Lower lobe of right lung (tissue), 2 donors: Measurements from ENCODE around the gene CNTN1. TPM values are rescaled to one million over a fixed set of nuclear protein-coding genes. Genes with fewer than 3 reads are reported as not detected.

Experiments used
- ATAC-seq, 2 donors: fragments of 200-7000 bp; cut with Tn5 transposase; one replicate each; pipeline ENCODE4 v1.9.1; 2020 to 2022; ENCODE audit warnings: mild to moderate bottlenecking in 2 of 2, moderate library complexity in 2 of 2
- DNase-seq: peaks from one replicate; pipeline ENCODE4 v3.0.0-alpha.2; 2020
- H3K27ac ChIP-seq: fragments of 200-600 bp; one replicate; pipeline ENCODE4 v1.8.0; 2022
- H3K27me3 ChIP-seq: fragments of 200-600 bp; one replicate; pipeline ENCODE4 v1.8.0; 2022; ENCODE audit warnings: low read depth
- H3K36me3 ChIP-seq: fragments of 200-600 bp; one replicate; pipeline ENCODE4 v1.8.0; 2022; ENCODE audit warnings: mild to moderate bottlenecking
- H3K4me1 ChIP-seq: fragments of 200-600 bp; one replicate; pipeline ENCODE4 v1.8.0; 2022
- H3K4me3 ChIP-seq: fragments of 200-600 bp; one replicate; pipeline ENCODE4 v1.8.0; 2022; ENCODE audit warnings: mild to moderate bottlenecking
- H3K9me3 ChIP-seq: fragments of 200-600 bp; one replicate; pipeline ENCODE4 v1.8.0; 2022
- CTCF ChIP-seq: fragments of 200-600 bp; IDR thresholded peaks from one replicate; pipeline ENCODE4 v1.8.0; 2022; ENCODE audit warnings: antibody characterized with exemption, mild to moderate bottlenecking
- intact Hi-C: fragments of 100-400 bp; cut with DNase I; formaldehyde crosslinking; loops from one replicate; pipeline ENCODE4 v1.11.0; 2022
- total RNA-seq: library from RNA; stranded (reverse); fragmentation: NEBNext Ultra II Directional; extraction: Animal tissue kit (Norgen Biotek cat#: 25700); gene quantifications from one replicate; pipeline ENCODE4 v1.2.1, GENCODE V29; 2021
- donor health status: DM: no; HTN: yes; CAD: no; lungs with severe emphysema.

The CNTN1 gene
- total RNA-seq, 1 donor from 2014 or later, result 12.3 TPM

GRCh38 chr12:40864891-40865290, 172.7 kb downstream of the CNTN1 start:
- H3K4me1 ChIP-seq, result no peaks in the 10 kb centered on the region
- H3K4me3 ChIP-seq, result no peak overlapping the region
- no peak overlapping the region for H3K27ac ChIP-seq
- DNase-seq (no peak), ATAC-seq (no peak)
- intact Hi-C loops, result no loop called here
- no peak for TF ChIP-seq CTCF
- H3K9me3 ChIP-seq, result no peaks in the 10 kb centered on the region
- H3K36me3 ChIP-seq, result no peaks in the 10 kb centered on the region
- no peaks in the 10 kb centered on the region for H3K27me3 ChIP-seq

GRCh38 chr12:40870981-40871380, 178.7 kb downstream of the CNTN1 start:
- DNase-seq, result no peak
- Histone ChIP-seq H3K36me3 (no peaks in the 10 kb centered on the region), H3K27me3 (no peaks in the 10 kb centered on the region), H3K9me3 (no peaks in the 10 kb centered on the region), H3K4me1 (no peaks in the 10 kb centered on the region), H3K27ac (no peak overlapping the region), H3K4me3 (no peak overlapping the region)
- no peak for ATAC-seq
- intact Hi-C loops, result no loop called here
- no peak for TF ChIP-seq CTCF

GRCh38 chr12:40874868-40875267, 182.6 kb downstream of the CNTN1 start:
- Histone ChIP-seq H3K4me3 (no peak overlapping the region), H3K4me1 (no peaks in the 10 kb centered on the region), H3K27ac (no peak overlapping the region), H3K9me3 (no peaks in the 10 kb centered on the region), H3K27me3 (no peaks in the 10 kb centered on the region), H3K36me3 (no peaks in the 10 kb centered on the region)
- intact Hi-C loops, result no loop called here
- ATAC-seq (no peak), DNase-seq (no peak)
- no peak for TF ChIP-seq CTCF

- intact Hi-C loops, result no loop called here
- H3K27ac ChIP-seq, result no peak overlapping the region
- no peak for ATAC-seq
Observed at GRCh38 chr12:40889329-40889728, 197.1 kb downstream of the CNTN1 start.

GRCh38 chr12:40892528-40892927, 200.3 kb downstream of the CNTN1 start:
- Histone ChIP-seq H3K9me3 (no peaks in the 10 kb centered on the region), H3K27me3 (no peaks in the 10 kb centered on the region), H3K27ac (no peak overlapping the region), H3K4me3 (no peak overlapping the region), H3K36me3 (no peaks in the 10 kb centered on the region), H3K4me1 (no peaks in the 10 kb centered on the region)
- intact Hi-C loops, result no loop called here
- DNase-seq (no peak), ATAC-seq (no peak)
- no peak for TF ChIP-seq CTCF

More at GRCh38 chr12:40889329-40889728, 197.1 kb downstream of the CNTN1 start:
- H3K4me1 ChIP-seq, result no peaks in the 10 kb centered on the region
- H3K9me3 ChIP-seq, result no peaks in the 10 kb centered on the region
- DNase-seq, result no peak
- no peak overlapping the region for H3K4me3 ChIP-seq
- no peaks in the 10 kb centered on the region for H3K27me3 ChIP-seq
- no peaks in the 10 kb centered on the region for H3K36me3 ChIP-seq
- TF ChIP-seq CTCF, result no peak

GRCh38 chr12:40898505-40898904, 206.3 kb downstream of the CNTN1 start:
- no peaks in the 10 kb centered on the region for H3K4me1 ChIP-seq
- no peak for ATAC-seq
- H3K27me3 ChIP-seq, result no peaks in the 10 kb centered on the region

More at GRCh38 chr12:40898505-40898904, 206.3 kb downstream of the CNTN1 start:
- Histone ChIP-seq H3K27ac (no peak overlapping the region), H3K36me3 (no peaks in the 10 kb centered on the region), H3K9me3 (no peaks in the 10 kb centered on the region), H3K4me3 (no peak overlapping the region)
- intact Hi-C loops, result no loop called here
- no peak for DNase-seq
- TF ChIP-seq CTCF, result no peak
